AG04450 (cell line): Measurements from ENCODE around the gene LTBP4. TPM values are rescaled to one million over a fixed set of nuclear protein-coding genes. Genes with fewer than 3 reads are reported as not detected.

Source experiments
- CTCF ChIA-PET: fragments of 300-600, 350-600 bp; formaldehyde crosslinking; extraction: SDS; loops from one replicate; lab custom pipeline; 2022; ENCODE audit warnings: antibody characterized with exemption, inconsistent platforms; lab: Charles Lee
- POLR2A ChIA-PET: fragments of 350-600 bp; formaldehyde crosslinking; extraction: SDS; loops from one replicate; lab custom pipeline; 2021; ENCODE audit warnings: antibody characterized with exemption, inconsistent platforms; lab: Yijun Ruan, JAX
- DNase-seq: peaks from one replicate; pipeline ENCODE4 v3.0.0-alpha.2; 2011; ENCODE audit warnings: low read depth, low spot score
- H3K27ac ChIP-seq: one replicate; pipeline ENCODE4 v1.5.1; 2012; ENCODE audit warnings: low read depth, low read length, control low read depth
- H3K27me3 ChIP-seq: one replicate; pipeline ENCODE4 v1.6.0; 2012; ENCODE audit warnings: low read length; ENCODE audit not compliant: control insufficient read depth, insufficient read depth
- H3K4me3 ChIP-seq: 2 replicates; pipeline ENCODE4 v1.5.1; 2011; ENCODE audit warnings: mild to moderate bottlenecking, low read depth, low read length, control low read depth
- H3K9me3 ChIP-seq: 2 replicates; pipeline ENCODE4 v1.5.1; 2012; ENCODE audit warnings: low read length; ENCODE audit not compliant: control insufficient read depth, insufficient read depth
- polyA plus RNA-seq: library from polyadenylated mRNA; depleted of rRNA; stranded (reverse); fragments of >200 nt; gene quantifications from 2 replicates; pipeline ENCODE4 v1.2.3, GENCODE V29; 2011
- TF ChIP-seq, protein P1 (sequence below): IDR thresholded peaks from 2 replicates; pipeline ENCODE4 v1.5.1; 2011; ENCODE audit warnings: low read depth, low read length, control low read depth, inconsistent platforms

LTBP4 gene
- polyA plus RNA-seq, 1 experiment: 41.3 TPM

DNA sequence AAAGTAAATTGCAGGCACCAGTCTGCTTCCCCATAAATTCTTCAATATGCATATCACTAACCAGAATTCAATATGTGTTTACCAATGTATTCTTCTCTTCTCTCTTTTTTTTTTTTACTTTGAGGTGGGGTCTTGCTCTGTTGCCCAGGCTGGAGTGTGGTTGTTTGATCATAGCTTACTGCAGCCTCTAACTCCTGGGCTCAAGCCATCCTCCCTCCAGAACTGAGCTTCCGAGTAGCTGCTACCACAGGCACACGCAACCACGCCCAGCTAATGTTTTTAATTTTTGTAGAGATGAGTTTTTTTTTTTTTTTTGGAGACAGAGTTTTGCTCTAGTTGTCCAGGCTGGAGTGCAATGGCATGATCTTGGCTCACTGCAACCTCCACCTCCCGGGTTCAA is 16.8 kb downstream of the LTBP4 start:
- no peaks in the 10 kb centered on the region for H3K27me3 ChIP-seq
- H3K9me3 ChIP-seq: peaks cover 7% of the 10 kb centered on the region; the same call in 1 of the 2 replicates
- POLR2A ChIA-PET: interaction anchor here (0.6 kb wide), 1 partner anchor 192 kb away, joined by 3 read pairs; no protein-coding TSS in a partner anchor
- DNase-seq: no peak
- H3K27ac ChIP-seq: no peak overlapping the region
- H3K4me3 ChIP-seq: no peak overlapping the region
- TF ChIP-seq, protein P1, sequence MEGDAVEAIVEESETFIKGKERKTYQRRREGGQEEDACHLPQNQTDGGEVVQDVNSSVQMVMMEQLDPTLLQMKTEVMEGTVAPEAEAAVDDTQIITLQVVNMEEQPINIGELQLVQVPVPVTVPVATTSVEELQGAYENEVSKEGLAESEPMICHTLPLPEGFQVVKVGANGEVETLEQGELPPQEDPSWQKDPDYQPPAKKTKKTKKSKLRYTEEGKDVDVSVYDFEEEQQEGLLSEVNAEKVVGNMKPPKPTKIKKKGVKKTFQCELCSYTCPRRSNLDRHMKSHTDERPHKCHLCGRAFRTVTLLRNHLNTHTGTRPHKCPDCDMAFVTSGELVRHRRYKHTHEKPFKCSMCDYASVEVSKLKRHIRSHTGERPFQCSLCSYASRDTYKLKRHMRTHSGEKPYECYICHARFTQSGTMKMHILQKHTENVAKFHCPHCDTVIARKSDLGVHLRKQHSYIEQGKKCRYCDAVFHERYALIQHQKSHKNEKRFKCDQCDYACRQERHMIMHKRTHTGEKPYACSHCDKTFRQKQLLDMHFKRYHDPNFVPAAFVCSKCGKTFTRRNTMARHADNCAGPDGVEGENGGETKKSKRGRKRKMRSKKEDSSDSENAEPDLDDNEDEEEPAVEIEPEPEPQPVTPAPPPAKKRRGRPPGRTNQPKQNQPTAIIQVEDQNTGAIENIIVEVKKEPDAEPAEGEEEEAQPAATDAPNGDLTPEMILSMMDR: no peak
- CTCF ChIA-PET: no interaction called here

DNA sequence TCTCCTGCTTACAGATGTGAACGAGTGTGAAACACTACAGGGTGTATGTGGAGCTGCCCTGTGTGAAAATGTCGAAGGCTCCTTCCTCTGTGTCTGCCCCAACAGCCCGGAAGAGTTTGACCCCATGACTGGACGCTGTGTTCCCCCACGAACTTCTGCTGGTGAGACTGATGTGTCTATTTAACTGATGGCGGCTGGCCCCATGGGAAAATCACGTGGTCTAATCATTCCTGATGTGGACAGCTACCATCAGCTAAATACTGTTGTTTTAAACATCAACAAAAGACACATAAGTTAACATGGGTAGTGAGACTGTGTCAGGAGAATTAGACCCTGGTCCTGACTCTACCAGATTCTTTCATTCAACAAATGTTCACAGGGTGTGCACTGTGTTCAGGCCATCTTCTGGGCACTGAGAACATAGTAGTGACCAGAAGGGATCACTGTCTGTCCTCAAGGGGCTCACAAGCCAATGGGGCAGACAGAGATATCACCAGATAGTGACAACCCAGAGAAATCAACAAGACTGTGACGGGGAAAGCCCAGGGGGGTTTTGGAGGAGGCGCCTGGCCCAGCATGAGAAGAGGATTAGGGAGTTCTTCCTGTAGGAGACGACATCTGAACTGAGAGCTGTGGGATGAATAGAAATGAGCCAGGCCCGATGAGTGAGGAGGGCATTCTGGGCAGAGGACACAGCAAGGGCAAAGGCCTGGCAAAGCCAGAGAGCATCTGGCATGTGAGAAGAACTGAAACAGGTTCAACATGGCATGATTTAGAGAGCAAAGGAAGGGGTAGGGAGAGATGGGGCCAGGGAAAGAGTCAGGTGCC is 18.4 kb downstream of the LTBP4 start:
- Histone ChIP-seq H3K9me3 (no peaks in the 10 kb centered on the region; the same call in 1 of the 2 replicates), H3K27ac (no peak overlapping the region), H3K4me3 (no peak overlapping the region), H3K27me3 (no peaks in the 10 kb centered on the region)
- CTCF ChIA-PET: interaction anchor here (0.5 to 5.4 kb wide), 5 partner anchors 12 to 155 kb away, joined by 3 to 117 read pairs (median 4); no protein-coding TSS in a partner anchor
- DNase-seq: no peak
- TF ChIP-seq, protein P1: no peak
- POLR2A ChIA-PET: no interaction called here

DNA sequence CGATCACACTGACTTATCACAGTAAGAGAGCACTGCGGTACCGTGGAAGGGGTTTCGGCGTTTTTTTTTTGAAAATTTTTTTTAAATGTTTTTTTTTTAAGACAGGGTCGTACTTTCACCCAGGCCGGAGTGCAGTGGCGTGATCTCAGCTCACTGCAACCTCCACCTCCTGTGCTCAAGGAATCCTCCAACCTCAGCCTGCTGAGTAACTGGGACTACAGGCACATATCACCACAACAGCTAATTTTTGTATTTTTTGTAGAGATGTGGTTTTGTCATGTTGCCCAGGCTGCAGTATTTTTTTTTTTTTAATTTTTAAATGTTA is 19.0 kb downstream of the LTBP4 start:
- ChIA-PET POLR2A (interaction anchor here (0.6 kb wide), 1 partner anchor 15 kb away, joined by 4 read pairs; no protein-coding TSS in a partner anchor), CTCF (interaction anchor here (1.6 to 5.4 kb wide), 3 partner anchors 11 to 18 kb away, joined by 4 to 117 read pairs (median 4); no protein-coding TSS in a partner anchor)
- DNase-seq: no peak
- Histone ChIP-seq H3K27ac (no peak overlapping the region), H3K9me3 (no peaks in the 10 kb centered on the region; the same call in 1 of the 2 replicates), H3K27me3 (no peaks in the 10 kb centered on the region), H3K4me3 (no peak overlapping the region)
- TF ChIP-seq, protein P1: no peak

DNA sequence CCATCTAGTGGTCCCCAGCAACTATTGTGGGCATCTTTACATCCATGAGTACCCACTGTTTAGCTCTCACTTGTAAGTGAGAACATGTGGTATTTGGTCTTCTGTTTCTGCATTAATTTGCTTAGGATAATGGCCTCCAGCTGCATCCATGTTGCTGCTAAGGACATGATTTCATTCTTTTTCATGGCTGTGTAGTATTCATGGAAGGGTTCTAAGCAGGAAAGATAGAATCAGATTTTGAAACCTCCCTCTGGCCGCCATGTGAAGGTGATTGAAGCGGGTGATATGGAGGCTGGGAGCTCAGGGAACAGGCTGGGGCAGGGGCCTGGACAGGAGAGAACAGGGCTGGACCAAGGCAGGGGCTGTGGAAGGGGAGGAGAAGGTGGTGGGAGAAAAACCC is 20.1 kb downstream of the LTBP4 start:
- ChIA-PET CTCF (interaction anchor here (1.6 to 5.4 kb wide), 2 partner anchors 10 to 14 kb away, joined by 4 to 117 read pairs; no protein-coding TSS in a partner anchor), POLR2A (interaction anchor here (1.0 kb wide), 1 partner anchor 25 kb away, joined by 4 read pairs; no protein-coding TSS in a partner anchor)
- H3K4me3 ChIP-seq: no peak overlapping the region
- no peak for DNase-seq
- H3K27ac ChIP-seq: no peak overlapping the region
- TF ChIP-seq, protein P1: no peak
- no peaks in the 10 kb centered on the region; the same call in 1 of the 2 replicates for H3K9me3 ChIP-seq
- no peaks in the 10 kb centered on the region for H3K27me3 ChIP-seq
